GM13976 (cell line): ENCODE results near the gene MAFB.

Source experiments
- DNase-seq: peaks from one replicate; pipeline ENCODE4 v3.0.0; 2012; ENCODE audit warnings: low spot score
- CTCF ChIP-seq: IDR thresholded peaks from 2 replicates; pipeline ENCODE4 v1.5.1; 2012; ENCODE audit warnings: borderline replicate concordance, mild to moderate bottlenecking; ENCODE audit not compliant: insufficient read depth; ENCODE audit errors: extremely low read depth, missing control alignments, control extremely low read depth
- in situ Hi-C: fragments of 300-500 bp; cut with MboI; formaldehyde crosslinking; loops from one replicate; pipeline ENCODE4 v1.12.0; 2022; ENCODE audit warnings: low sequenced_read_pairs, mixed read lengths, inconsistent platforms; ENCODE audit not compliant: unreplicated experiment

MAFB gene

GRCh38 chr20:40667503-40667902 lies 21.5 kb downstream of the MAFB start:
- in situ Hi-C loops: no loop called here
- no peak for DNase-seq
- TF ChIP-seq CTCF: no peak

- no peak for DNase-seq
- no peak for TF ChIP-seq CTCF
- in situ Hi-C loops: no loop called here
Observed at GRCh38 chr20:40666336-40666735, 22.7 kb downstream of the MAFB start.

- DNase-seq: no peak
- TF ChIP-seq CTCF: no peak
- in situ Hi-C loops: no loop called here
Observed at GRCh38 chr20:40664891-40665290, 24.1 kb downstream of the MAFB start.

GRCh38 chr20:40663991-40664880 lies 24.8 kb downstream of the MAFB start:
- in situ Hi-C loops: no loop called here
- DNase-seq: no peak
- no peak for TF ChIP-seq CTCF

GRCh38 chr20:40663304-40663790 lies 25.7 kb downstream of the MAFB start:
- in situ Hi-C loops: no loop called here
- no peak for DNase-seq
- no peak for TF ChIP-seq CTCF

- no peak for DNase-seq
- in situ Hi-C loops: no loop called here
- no peak for TF ChIP-seq CTCF
Observed at GRCh38 chr20:40659567-40659966, 29.5 kb downstream of the MAFB start.
